A549 (cell line): ENCODE data around the gene ZBTB12. TPM values are rescaled to one million over a fixed set of nuclear protein-coding genes. Genes with fewer than 3 reads are reported as not detected.
"Not testable (repeated sequence)": the region's sequence is repeated elsewhere in the genome, so short reads cannot be mapped to it uniquely, and the experiment has no call there.

ENCODE experiments used
- ATAC-seq, 2 experiments: fragments of 200-7000 bp in 1 of 2; fragments of >200 bp in 1 of 2; cut with Nextera tagmentation in 1 of 2; cut with Tn5 transposase in 1 of 2; 3 replicates each; pipeline versions ENCODE4 v1.8.0 to v1.9.1; 2018 to 2020; ENCODE audit warnings: mild to moderate bottlenecking in 1 of 2, moderate library complexity in 1 of 2
- CTCF ChIA-PET: fragments of 300-600 bp; sonication (Branson Sonifier 250); formaldehyde crosslinking; extraction: SDS; loops from one replicate; lab custom pipeline; 2021; ENCODE audit warnings: antibody characterized with exemption, inconsistent platforms; lab: Yijun Ruan, JAX
- POLR2A ChIA-PET: fragments of 350-600 bp; formaldehyde crosslinking; extraction: SDS; loops from one replicate; lab custom pipeline; 2021; ENCODE audit warnings: antibody characterized with exemption, inconsistent platforms; lab: Yijun Ruan, JAX
- DNase-seq, 2 experiments: peaks; one replicate each; pipeline versions ENCODE4 v3.0.0 to v3.0.0-alpha.2; 2011 to 2016; ENCODE audit warnings: low read depth in 1 of 2, low spot score in 1 of 2
- FAIRE-seq: peaks from 2 replicates; lab custom pipeline; 2011; peaks lifted over from hg19 to GRCh38; lab: Jason Lieb, UNC
- H3K27ac ChIP-seq, 2 experiments: fragments of >200 bp; sonication (Bioruptor Twin); formaldehyde crosslinking; 3 replicates each; pipeline ENCODE4 v1.5.1; 2016 to 2017
- H3K4me1 ChIP-seq: fragments of >200 bp; sonication (Bioruptor Twin); formaldehyde crosslinking; 3 replicates; pipeline ENCODE4 v1.6.1; 2016
- H3K4me2 ChIP-seq: fragments of >200 bp; sonication (Bioruptor Twin); formaldehyde crosslinking; 3 replicates; pipeline ENCODE4 v1.6.1; 2016
- H3K4me3 ChIP-seq: fragments of >200 bp; sonication (Bioruptor Twin); formaldehyde crosslinking; 3 replicates; pipeline ENCODE4 v1.5.1; 2016
- H3K9me3 ChIP-seq: fragments of >200 bp; sonication (Bioruptor Twin); formaldehyde crosslinking; 3 replicates; pipeline ENCODE4 v1.6.1; 2016
- CBX2 ChIP-seq: fragments of 200-600 bp; sonication (generic); IDR thresholded peaks from 2 replicates; pipeline ENCODE4 v1.6.1; 2016; ENCODE audit warnings: low read depth, mild to moderate bottlenecking, borderline replicate concordance
- CHD2 ChIP-seq: fragments of 150-350 bp; IDR thresholded peaks from 2 replicates; pipeline ENCODE4 v1.6.1; 2014; ENCODE audit warnings: low read length; ENCODE audit not compliant: partially characterized antibody
- CHD4 ChIP-seq: fragments of 200-600 bp; sonication (generic); IDR thresholded peaks from 2 replicates; pipeline ENCODE4 v1.6.1; 2016; ENCODE audit warnings: antibody characterized with exemption, mild to moderate bottlenecking, borderline replicate concordance
- EHMT2 ChIP-seq: fragments of 200-600 bp; sonication (generic); IDR thresholded peaks from 2 replicates; pipeline ENCODE4 v1.6.1; 2016; ENCODE audit warnings: antibody characterized with exemption, low read depth, mild to moderate bottlenecking, moderate library complexity
- EP300 ChIP-seq, 2 experiments: fragments of >200 bp; sonication (Bioruptor Twin); formaldehyde crosslinking; IDR thresholded peaks; 2 replicates in 1 of 2; 3 replicates in 1 of 2; pipeline ENCODE4 v1.6.1; 2016 to 2017
- FOSB ChIP-seq: fragments of 250-450 bp; sonication (Bioruptor Pico); IDR thresholded peaks from 2 replicates; pipeline ENCODE4 v1.5.0; 2020; ENCODE audit warnings: mild to moderate bottlenecking, moderate library complexity
- FOSL2 ChIP-seq, 2 experiments: fragments of 450-650 bp in 1 of 2; fragments of >200 bp in 1 of 2; sonication (Bioruptor Twin) in 1 of 2; formaldehyde crosslinking; IDR thresholded peaks; 2 replicates each; pipeline versions ENCODE4 v1.5.0 to v1.6.1; 2016 to 2020; ENCODE audit warnings: mild to moderate bottlenecking in 1 of 2, moderate library complexity in 1 of 2
- FOXS1 ChIP-seq: fragments of 250-450 bp; sonication (Bioruptor Pico); IDR thresholded peaks from 2 replicates; pipeline ENCODE4 v1.5.0; 2020; ENCODE audit warnings: mild to moderate bottlenecking, moderate library complexity
- HOXB5 ChIP-seq: fragments of 250-450 bp; sonication (Bioruptor Pico); IDR thresholded peaks from 2 replicates; pipeline ENCODE4 v1.5.0; 2020; ENCODE audit warnings: mild to moderate bottlenecking, moderate library complexity
- KDM1A ChIP-seq: fragments of 200-600 bp; sonication (generic); IDR thresholded peaks from 2 replicates; pipeline ENCODE4 v1.6.1; 2016; ENCODE audit warnings: low read depth, mild to moderate bottlenecking
- KDM5A ChIP-seq: fragments of 200-600 bp; sonication (generic); IDR thresholded peaks from 2 replicates; pipeline ENCODE4 v1.6.1; 2016; ENCODE audit warnings: antibody characterized with exemption, mild to moderate bottlenecking
- MAZ ChIP-seq: fragments of 150-350 bp; IDR thresholded peaks from 2 replicates; pipeline ENCODE4 v1.6.1; 2014; ENCODE audit warnings: antibody characterized with exemption, low read depth, low read length, borderline replicate concordance
- MYC ChIP-seq: IDR thresholded peaks from 2 replicates; pipeline ENCODE4 v1.6.1; 2012; ENCODE audit warnings: mild to moderate bottlenecking, inconsistent platforms, low read length, improper control_type of control experiment, borderline replicate concordance
- NFE2L2 ChIP-seq: fragments of 150-350 bp; conservative IDR thresholded peaks from 2 replicates; pipeline ENCODE4 v1.6.1; 2014; ENCODE audit warnings: low read length
- POLR2A ChIP-seq: IDR thresholded peaks from 2 replicates; pipeline ENCODE4 v1.6.1; 2012; ENCODE audit warnings: mild to moderate bottlenecking, low read length
- RAD21 ChIP-seq, 2 experiments: fragments of >200 bp in 1 of 2; sonication (Bioruptor Twin) in 1 of 2; formaldehyde crosslinking in 1 of 2; IDR thresholded peaks in 1 of 2; conservative IDR thresholded peaks in 1 of 2; 2 replicates in 1 of 2; 3 replicates in 1 of 2; pipeline ENCODE4 v1.6.1; 2012 to 2018; ENCODE audit warnings: inconsistent platforms in 1 of 2
- RARB ChIP-seq: fragments of 250-450 bp; sonication (Bioruptor Pico); IDR thresholded peaks from 2 replicates; pipeline ENCODE4 v1.8.0; 2021; ENCODE audit warnings: mild to moderate bottlenecking, moderate library complexity
- RCOR1 ChIP-seq: fragments of 150-350 bp; IDR thresholded peaks from 2 replicates; pipeline ENCODE4 v1.6.1; 2014; ENCODE audit warnings: antibody characterized with exemption, low read length, low read depth
- SMC3 ChIP-seq: fragments of >200 bp; sonication (Bioruptor Twin); formaldehyde crosslinking; IDR thresholded peaks from 3 replicates; pipeline ENCODE4 v1.6.1; 2018; ENCODE audit warnings: inconsistent platforms
- TFCP2L1 ChIP-seq: fragments of 250-450 bp; sonication (Bioruptor Pico); IDR thresholded peaks from 2 replicates; pipeline ENCODE4 v1.5.0; 2021; ENCODE audit warnings: mild to moderate bottlenecking
- TP53 ChIP-seq: fragments of 250-450 bp; sonication (Bioruptor Pico); IDR thresholded peaks from 2 replicates; pipeline ENCODE4 v1.5.0; 2021; ENCODE audit warnings: mild to moderate bottlenecking, moderate library complexity
- ZSCAN20 ChIP-seq: fragments of 250-450 bp; sonication (Bioruptor Pico); IDR thresholded peaks from 2 replicates; pipeline ENCODE4 v1.8.0; 2022; ENCODE audit warnings: mild to moderate bottlenecking, moderate library complexity
- WGBS: methylation state at CpG from one replicate; pipeline ENCODE4 v1.1.6; 2017; ENCODE audit errors: missing lambda C conversion rate; 5-methylcytosine and 5-hydroxymethylcytosine counted together
- polyA plus RNA-seq, 4 experiments: library from polyadenylated mRNA; depleted of rRNA in 3 of 4; stranded (reverse); fragments of >200 nt; fragmentation: RNase III in 1 of 4; extraction: RNeasy Plus Mini Kit Qiagen cat#74134 plus additional on column Dnase treatment in 1 of 4; gene quantifications; 2 replicates in 3 of 4; 3 replicates in 1 of 4; pipeline ENCODE4 v1.2.3, GENCODE V29; 2011 to 2017
- TF ChIP-seq, protein P1 (sequence below): fragments of >200 bp; sonication (Bioruptor Twin); formaldehyde crosslinking; IDR thresholded peaks from 2 replicates; pipeline ENCODE4 v1.6.1; 2016
- TF ChIP-seq, protein P2 (sequence below): fragments of >200 bp; sonication (Bioruptor Twin); formaldehyde crosslinking; IDR thresholded peaks from 3 replicates; pipeline ENCODE4 v1.6.1; 2016
- TF ChIP-seq, protein P3 (sequence below): fragments of >200 bp; sonication (Bioruptor Twin); formaldehyde crosslinking; IDR thresholded peaks from 3 replicates; pipeline ENCODE4 v1.5.1; 2016

Gene ZBTB12
- polyA plus RNA-seq, 2 of the 4 experiments (the other 2 are of a cell fraction): 2.2 to 10.0 TPM

DNA sequence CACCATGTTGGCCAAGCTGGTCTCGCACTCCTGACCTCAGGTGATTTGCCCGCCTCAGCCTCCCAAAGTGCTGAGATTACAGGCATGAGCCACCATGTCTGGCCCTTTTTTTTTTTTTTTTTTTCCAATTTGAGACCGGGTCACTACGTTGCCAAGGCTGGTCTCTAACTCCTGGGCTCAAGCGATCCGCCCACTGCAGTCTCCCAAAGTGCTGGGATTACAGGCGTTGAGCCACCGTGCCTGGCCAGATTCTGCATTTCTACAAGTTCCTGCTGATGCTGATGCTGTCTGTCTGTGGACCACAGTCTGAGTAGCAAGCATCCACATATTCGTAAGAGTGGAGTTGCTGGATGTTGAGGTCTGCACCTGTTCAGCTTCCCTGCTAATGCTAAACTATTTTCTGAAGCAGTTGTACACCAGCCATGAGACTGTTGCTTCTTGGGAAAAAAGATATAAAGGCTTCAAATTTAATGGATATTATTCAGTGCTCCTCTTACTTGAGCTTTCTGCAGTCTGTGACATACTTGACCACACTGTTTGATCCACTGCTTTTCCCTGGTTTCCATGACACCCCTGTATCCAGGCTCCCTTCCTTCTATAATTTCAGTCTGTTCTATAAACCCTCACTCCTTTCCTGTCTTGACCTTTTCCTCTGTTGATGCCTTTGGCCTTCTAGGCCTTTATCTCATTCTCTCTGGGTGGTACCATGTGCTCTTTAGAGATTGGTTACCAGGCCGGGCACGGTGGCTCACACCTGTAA, 10.1 kb upstream of the ZBTB12 start:
- Histone ChIP-seq H3K4me1 (peaks cover 27% of the 10 kb centered on the region), H3K4me2 (peak overlapping the region; percentile 51; the same call in 1 of the 3 replicates), H3K9me3 (no peaks in the 10 kb centered on the region), H3K4me3 (no peak overlapping the region), H3K27ac (peak overlapping the region in 1 of 2 experiments; percentile 48; a peak in 2 of 6 replicates)
- POLR2A ChIA-PET: no interaction called here
- WGBS: 88% methylated on average over 11 of the region's 11 CpGs
- DNase-seq (no peak), ATAC-seq (no peak), FAIRE-seq (no peak)
- CTCF ChIA-PET: interaction anchor here (0.6 kb wide), 1 partner anchor 40 kb away, joined by 3 read pairs; no protein-coding TSS in a partner anchor
- TF ChIP-seq RARB (CRISPR knock-in tag) (no peak), ZSCAN20 (CRISPR knock-in tag) (no peak), MAZ (no peak), CHD4 (no peak), CBX2 (no peak), KDM5A (no peak), FOSL2 (IDR thresholded peaks at IDR 0.05) (no peak), FOSL2 (CRISPR knock-in tag; IDR thresholded peaks at IDR 0.05) (no peak), RAD21 (conservative IDR thresholded peaks at IDR 0.05 in 1 of 2, IDR thresholded peaks at IDR 0.05 in 1 of 2) (no peak), TP53 (CRISPR knock-in tag) (no peak), RCOR1 (no peak), HOXB5 (CRISPR knock-in tag) (no peak), TFCP2L1 (no peak), KDM1A (no peak), FOXS1 (CRISPR knock-in tag) (no peak), SMC3 (no peak), EP300 (IDR thresholded peaks at IDR 0.05) (no peak), MYC (no peak)
- TF ChIP-seq, protein P1, sequence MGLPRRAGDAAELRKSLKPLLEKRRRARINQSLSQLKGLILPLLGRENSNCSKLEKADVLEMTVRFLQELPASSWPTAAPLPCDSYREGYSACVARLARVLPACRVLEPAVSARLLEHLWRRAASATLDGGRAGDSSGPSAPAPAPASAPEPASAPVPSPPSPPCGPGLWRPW: no peak

DNA sequence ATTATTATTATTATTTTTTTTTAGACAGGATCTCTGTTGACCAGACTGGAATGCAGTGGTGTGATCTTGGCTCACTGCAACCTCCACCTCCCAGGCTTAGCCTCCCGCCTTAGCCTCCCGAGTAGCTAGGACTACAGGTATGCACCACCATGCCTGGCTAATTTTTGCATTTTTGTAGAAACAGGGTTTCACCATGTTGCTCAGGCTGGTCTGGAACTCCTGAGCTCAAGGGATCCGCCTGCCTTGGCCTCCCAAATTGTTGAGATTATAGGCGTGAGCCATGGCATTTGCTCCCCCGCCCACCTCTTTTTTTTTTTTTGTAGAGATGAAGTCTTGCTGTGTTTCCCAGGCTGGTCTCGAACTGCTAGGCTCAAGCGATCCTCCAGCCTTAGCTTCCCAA, 7.4 kb upstream of the ZBTB12 start:
- not testable (repeated sequence) for ATAC-seq, H3K9me3 ChIP-seq, FAIRE-seq, DNase-seq, H3K4me3 ChIP-seq
- POLR2A ChIA-PET: interaction anchor here (0.7 kb wide), 1 partner anchor 13 kb away, joined by 3 read pairs; no protein-coding TSS in a partner anchor
- Histone ChIP-seq H3K27ac (peak overlapping the region in 1 of 2 experiments; percentile 39; a peak in 1 of 6 replicates), H3K4me2 (peak overlapping the region; percentile 29; the same call in 1 of the 3 replicates), H3K4me1 (peaks cover 27% of the 10 kb centered on the region)
- 87% methylated on average over 7 of the region's 7 CpGs for WGBS
- CTCF ChIA-PET: interaction anchor here (0.6 to 1.2 kb wide), 2 partner anchors 43 to 343 kb away, joined by 3 to 7 read pairs; no protein-coding TSS in a partner anchor

DNA sequence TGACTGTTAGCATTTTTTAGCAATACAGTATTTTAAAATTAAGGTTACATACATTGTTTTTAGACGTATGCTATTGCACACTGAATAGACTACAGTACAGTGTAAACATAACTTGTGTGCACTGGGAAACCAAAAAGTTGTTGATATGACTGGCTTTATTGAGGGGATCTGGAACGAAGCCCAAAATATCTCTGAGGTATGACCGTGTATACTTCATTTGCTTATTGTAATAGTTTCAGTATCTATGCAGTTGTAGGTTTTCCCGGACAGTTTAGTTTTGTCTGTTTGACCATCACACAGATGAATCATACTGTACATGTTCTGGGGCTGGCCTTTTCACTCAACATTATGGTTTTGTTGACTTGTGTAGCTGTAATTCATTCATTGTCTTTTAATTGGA, 6.9 kb upstream of the ZBTB12 start:
- FAIRE-seq (no peak), DNase-seq (peak in 1 of 2 experiments; percentile 35), ATAC-seq (peak; percentile 39 to 67; a peak in 4 of 6 replicates)
- Histone ChIP-seq H3K27ac (no peak overlapping the region), H3K4me2 (peak overlapping the region; percentile 29; the same call in 1 of the 3 replicates), H3K4me3 (no peak overlapping the region), H3K9me3 (no peaks in the 10 kb centered on the region), H3K4me1 (peaks cover 27% of the 10 kb centered on the region)
- ChIA-PET CTCF (interaction anchor here (0.6 to 1.2 kb wide), 3 partner anchors 43 to 344 kb away, joined by 3 to 7 read pairs (median 3); no protein-coding TSS in a partner anchor), POLR2A (no interaction called here)
- TF ChIP-seq, protein P2, sequence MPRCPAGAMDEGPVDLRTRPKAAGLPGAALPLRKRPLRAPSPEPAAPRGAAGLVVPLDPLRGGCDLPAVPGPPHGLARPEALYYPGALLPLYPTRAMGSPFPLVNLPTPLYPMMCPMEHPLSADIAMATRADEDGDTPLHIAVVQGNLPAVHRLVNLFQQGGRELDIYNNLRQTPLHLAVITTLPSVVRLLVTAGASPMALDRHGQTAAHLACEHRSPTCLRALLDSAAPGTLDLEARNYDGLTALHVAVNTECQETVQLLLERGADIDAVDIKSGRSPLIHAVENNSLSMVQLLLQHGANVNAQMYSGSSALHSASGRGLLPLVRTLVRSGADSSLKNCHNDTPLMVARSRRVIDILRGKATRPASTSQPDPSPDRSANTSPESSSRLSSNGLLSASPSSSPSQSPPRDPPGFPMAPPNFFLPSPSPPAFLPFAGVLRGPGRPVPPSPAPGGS: no peak
- TF ChIP-seq, protein P1: no peak
- no peak for TF ChIP-seq EHMT2
- TF ChIP-seq POLR2A: no peak
- TF ChIP-seq, protein P3, sequence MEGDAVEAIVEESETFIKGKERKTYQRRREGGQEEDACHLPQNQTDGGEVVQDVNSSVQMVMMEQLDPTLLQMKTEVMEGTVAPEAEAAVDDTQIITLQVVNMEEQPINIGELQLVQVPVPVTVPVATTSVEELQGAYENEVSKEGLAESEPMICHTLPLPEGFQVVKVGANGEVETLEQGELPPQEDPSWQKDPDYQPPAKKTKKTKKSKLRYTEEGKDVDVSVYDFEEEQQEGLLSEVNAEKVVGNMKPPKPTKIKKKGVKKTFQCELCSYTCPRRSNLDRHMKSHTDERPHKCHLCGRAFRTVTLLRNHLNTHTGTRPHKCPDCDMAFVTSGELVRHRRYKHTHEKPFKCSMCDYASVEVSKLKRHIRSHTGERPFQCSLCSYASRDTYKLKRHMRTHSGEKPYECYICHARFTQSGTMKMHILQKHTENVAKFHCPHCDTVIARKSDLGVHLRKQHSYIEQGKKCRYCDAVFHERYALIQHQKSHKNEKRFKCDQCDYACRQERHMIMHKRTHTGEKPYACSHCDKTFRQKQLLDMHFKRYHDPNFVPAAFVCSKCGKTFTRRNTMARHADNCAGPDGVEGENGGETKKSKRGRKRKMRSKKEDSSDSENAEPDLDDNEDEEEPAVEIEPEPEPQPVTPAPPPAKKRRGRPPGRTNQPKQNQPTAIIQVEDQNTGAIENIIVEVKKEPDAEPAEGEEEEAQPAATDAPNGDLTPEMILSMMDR: no peak
- TF ChIP-seq MYC: no peak
- TF ChIP-seq ZSCAN20 (CRISPR knock-in tag): no peak
- no peak for TF ChIP-seq NFE2L2
- TF ChIP-seq FOSB (CRISPR knock-in tag): no peak
- no peak for TF ChIP-seq KDM5A
- no peak for TF ChIP-seq CHD2
- WGBS: 12% methylated on average over 4 of the region's 4 CpGs

DNA sequence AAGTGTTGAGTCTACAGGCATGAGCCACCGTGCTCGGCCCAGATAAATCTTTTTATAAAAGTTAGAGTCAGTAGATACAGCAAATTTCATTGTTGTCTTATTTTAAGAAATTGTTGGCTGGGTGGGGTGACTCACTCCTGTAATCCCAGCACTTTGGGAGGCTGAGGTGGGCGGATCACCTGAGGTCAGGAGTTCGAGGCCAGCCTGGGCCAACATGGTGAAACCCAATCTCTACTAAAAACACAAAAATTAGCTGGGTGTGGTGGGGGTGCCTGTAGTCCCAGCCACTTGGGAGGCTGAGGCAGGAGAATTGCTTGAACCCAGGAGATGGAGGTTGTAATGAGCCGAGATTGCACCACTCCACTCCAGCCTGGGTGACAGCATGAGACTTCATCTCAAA, 6.4 kb upstream of the ZBTB12 start:
- H3K4me3 ChIP-seq, FAIRE-seq, DNase-seq, POLR2A ChIA-PET, H3K27ac ChIP-seq, ATAC-seq, H3K9me3 ChIP-seq: not testable (repeated sequence)
- CTCF ChIA-PET: interaction anchor here (0.8 to 1.1 kb wide), 2 partner anchors 19 to 246 kb away, joined by 3 read pairs; no protein-coding TSS in a partner anchor
- Histone ChIP-seq H3K4me1 (peaks cover 27% of the 10 kb centered on the region), H3K4me2 (peak overlapping the region; percentile 29; the same call in 1 of the 3 replicates)
- WGBS: 94% methylated on average over 3 of the region's 5 CpGs
